Mammary microvascular endothelial cell (primary cell): ENCODE measurements around the gene ZNF8. TPM values are rescaled to one million over a fixed set of nuclear protein-coding genes. Genes with fewer than 3 reads are reported as not detected.

Experiments
- total RNA-seq: library from RNA; depleted of rRNA; stranded (reverse); fragments of >200 nt; gene quantifications from 2 replicates; pipeline ENCODE4 v1.2.3, GENCODE V29; 2015

ZNF8 gene
- total RNA-seq = 3.1 and 3.5 TPM in 2 replicates

GRCh38 chr19:58278541-58279041, at the start of gene ZNF8:
Gene ZNF8 (plus strand): TSS chr19:58278955. CDS start chr19:58279082, 127 bp downstream.

GRCh38 chr19:58305065-58305931, 26.5 kb downstream of the ZNF8 start, which contains the start of gene ERVK3-1:
Gene ERVK3-1 (plus strand): TSS chr19:58305377. CDS start chr19:58312169, 6,792 bp downstream.

GRCh38 chr19:58326914-58327726, 48.4 kb downstream of the ZNF8 start, which contains the start of gene ZSCAN22:
Gene ZSCAN22 (plus strand): TSS chr19:58326994. CDS start chr19:58334803, 7,809 bp downstream.

Other genes with a start within 250 kb of the ZNF8 start
- gene ZSCAN1, start 244.9 kb upstream of the ZNF8 start, total RNA-seq = not detected in 2 replicates
- gene ZNF135, start 219.7 kb upstream of the ZNF8 start, total RNA-seq = 0.93 and 0.94 TPM in 2 replicates
- gene ZSCAN18, start 180.7 kb upstream of the ZNF8 start, total RNA-seq = 19.2 and 20.1 TPM in 2 replicates
- gene ZNF329, start 128.2 kb upstream of the ZNF8 start, total RNA-seq = 5.6 and 5.7 TPM in 2 replicates
- gene ZNF274, start 95.9 kb upstream of the ZNF8 start, total RNA-seq = 16.3 and 16.8 TPM in 2 replicates
- gene ZNF544, start 50.0 kb upstream of the ZNF8 start, total RNA-seq = 36.4 and 53.5 TPM in 2 replicates
- gene ERVK3-1, start 26.4 kb downstream of the ZNF8 start, total RNA-seq = 36.0 and 38.8 TPM in 2 replicates
- gene ZSCAN22, start 48.0 kb downstream of the ZNF8 start, total RNA-seq = 1.6 and 1.9 TPM in 2 replicates
- 3.8 and 6.2 TPM in 2 replicates for gene A1BG, start 74.5 kb downstream of the ZNF8 start, total RNA-seq
- gene ZNF497, start 83.8 kb downstream of the ZNF8 start, total RNA-seq = under 0.01 and 0.59 TPM in 2 replicates
- gene ZNF837, start 102.1 kb downstream of the ZNF8 start, total RNA-seq = 1.5 and 2.1 TPM in 2 replicates
- 2,246 and 2,634 TPM in 2 replicates for gene RPS5, start 108.3 kb downstream of the ZNF8 start, total RNA-seq
- gene RNF225, start 116.7 kb downstream of the ZNF8 start, total RNA-seq = not detected in 2 replicates
- gene ZNF584, start 129.7 kb downstream of the ZNF8 start, total RNA-seq = 6.9 and 8.0 TPM in 2 replicates
- 2.5 and 3.2 TPM in 2 replicates for gene ZNF132, start 161.2 kb downstream of the ZNF8 start, total RNA-seq
- 5.0 and 5.3 TPM in 2 replicates for gene ZNF324B, start 172.7 kb downstream of the ZNF8 start, total RNA-seq
- 7.2 and 7.5 TPM in 2 replicates for gene ZNF324, start 188.1 kb downstream of the ZNF8 start, total RNA-seq
- gene ZNF446, start 197.4 kb downstream of the ZNF8 start, total RNA-seq = 5.6 and 7.7 TPM in 2 replicates
- 4.7 and 7.9 TPM in 2 replicates for gene SLC27A5, start 233.0 kb downstream of the ZNF8 start, total RNA-seq
- 7.8 and 12.6 TPM in 2 replicates for gene ZBTB45, start 240.9 kb downstream of the ZNF8 start, total RNA-seq